GM21423 (cell line): Measurements from ENCODE around the gene APOBEC3C.
"Not testable (repeated sequence)": the region's sequence is repeated elsewhere in the genome, so short reads cannot be mapped to it uniquely, and the experiment has no call there.

Source experiments
- ATAC-seq: cut with Tn5 transposase; IDR thresholded peaks from one replicate; pipeline ENCODE4 v1.9.1; 2021; ENCODE audit warnings: mild to moderate bottlenecking, moderate library complexity; ENCODE audit not compliant: unreplicated experiment

APOBEC3C gene

DNA sequence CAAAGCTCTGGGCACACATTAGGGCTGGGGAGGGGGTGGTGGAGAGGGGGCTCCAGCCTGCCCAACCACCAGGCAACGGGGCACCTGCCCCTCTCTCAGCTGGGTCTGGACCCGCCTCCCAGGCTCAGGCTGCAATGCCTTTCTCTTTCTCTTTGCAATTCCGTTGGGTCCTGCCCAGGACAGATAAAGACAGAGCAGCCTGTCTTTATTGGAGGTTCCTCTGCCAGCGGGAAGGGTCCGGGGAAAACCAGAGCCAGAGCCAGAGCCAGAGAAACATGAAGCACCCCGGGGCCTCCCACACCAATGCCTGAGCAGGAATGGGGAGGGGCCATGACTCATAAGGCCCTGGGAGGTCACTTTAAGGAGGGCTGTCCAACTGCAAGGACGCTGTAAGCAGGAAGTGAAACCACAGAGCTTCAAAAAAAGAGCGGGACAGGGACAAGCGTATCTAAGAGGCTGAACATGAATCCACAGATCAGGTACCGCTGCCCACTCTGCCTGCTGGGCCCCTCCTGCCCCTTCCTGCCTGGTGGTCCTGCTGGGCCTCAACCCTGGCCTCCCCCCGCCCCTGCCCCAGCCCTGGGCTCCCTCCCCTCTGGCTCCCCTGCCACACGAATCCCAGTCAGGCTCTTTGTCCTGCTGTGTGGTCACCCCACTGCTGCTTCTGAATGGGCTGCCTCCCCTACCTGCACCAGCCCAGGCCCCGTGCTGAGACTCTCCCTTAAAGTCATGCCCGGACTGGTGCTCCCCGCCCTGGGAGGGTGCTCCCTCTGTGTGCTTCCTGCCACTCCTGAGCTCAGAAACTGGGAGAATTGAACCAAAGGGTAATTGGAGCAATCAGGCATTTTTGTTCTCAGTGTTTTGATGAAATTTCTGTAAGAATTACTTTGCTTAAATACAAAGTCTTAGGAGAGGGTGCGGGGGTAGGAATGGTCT is 31.8 kb upstream of the APOBEC3C start, which contains the start of gene APOBEC3B:
Gene APOBEC3B, plus strand, starts transcription at position 356 of the 936 bp plus-strand sequence. Its CDS starts 107 bp downstream, at position 463.
- peak; percentile 51 for ATAC-seq

DNA sequence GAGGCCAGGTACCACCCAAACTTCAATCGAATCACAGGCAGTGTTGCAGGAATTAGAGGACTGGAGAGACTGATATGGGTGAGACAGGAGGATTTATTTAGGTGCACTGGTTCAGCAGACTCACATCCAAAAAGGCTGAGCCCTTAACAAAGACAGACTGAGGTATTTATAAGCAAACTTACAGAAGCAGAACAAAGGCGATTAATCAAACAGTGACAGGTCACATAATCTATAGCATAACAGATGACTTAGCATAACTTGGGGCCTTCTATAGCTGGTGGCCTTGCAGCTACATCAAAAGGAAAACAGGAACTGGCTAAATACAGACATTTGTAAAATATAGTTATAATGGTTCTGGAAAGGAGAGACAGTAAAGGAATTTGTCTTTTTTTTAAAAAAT is 29.8 kb upstream of the APOBEC3C start:
- ATAC-seq, result no peak

DNA sequence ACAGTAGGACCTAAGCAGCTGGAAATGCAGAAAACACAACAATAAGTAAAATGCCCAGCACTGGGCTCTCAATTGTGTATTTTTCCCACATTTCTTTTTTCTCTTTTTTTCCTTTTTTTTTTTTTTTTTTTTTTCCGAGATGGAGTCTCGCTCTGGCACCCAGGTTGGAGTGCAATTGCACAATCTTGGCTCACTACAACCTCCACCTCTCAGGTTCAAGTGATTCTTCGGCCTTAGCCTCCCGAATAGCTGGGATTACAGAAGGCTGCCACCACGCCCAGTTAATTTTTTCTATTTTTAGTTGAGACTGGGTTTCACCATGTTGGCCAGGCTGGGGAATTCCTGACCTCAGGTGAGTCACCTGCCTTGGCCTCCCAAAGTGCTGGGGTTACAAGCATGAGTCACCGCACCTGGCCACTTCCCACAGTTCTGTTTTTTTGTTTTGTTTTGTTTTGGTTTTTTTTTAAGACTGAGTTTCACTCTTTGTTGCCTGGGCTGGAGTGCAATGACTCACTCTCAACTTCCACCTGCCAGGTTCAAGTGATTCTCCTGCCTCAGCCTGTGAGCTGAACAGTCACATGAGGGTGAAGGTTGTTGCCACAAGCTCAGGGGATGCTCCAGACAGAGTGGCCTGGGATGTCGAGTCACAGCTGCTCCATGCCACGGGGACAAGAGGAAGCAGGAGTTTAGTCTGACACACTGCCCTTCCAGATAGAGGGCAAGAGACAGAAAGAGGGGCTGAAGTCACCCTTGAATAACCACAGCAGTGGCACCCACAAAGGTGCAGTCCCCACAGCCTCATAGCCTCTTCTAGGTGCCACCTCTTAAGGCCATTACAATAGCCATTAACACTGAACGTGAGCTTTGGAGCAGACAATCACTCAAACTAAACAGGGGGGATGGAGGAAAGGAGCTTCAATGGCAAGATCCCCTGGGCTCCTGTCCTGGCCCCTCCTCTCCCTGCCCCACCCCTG is 29.0 kb upstream of the APOBEC3C start:
- peak; percentile 67 for ATAC-seq

DNA sequence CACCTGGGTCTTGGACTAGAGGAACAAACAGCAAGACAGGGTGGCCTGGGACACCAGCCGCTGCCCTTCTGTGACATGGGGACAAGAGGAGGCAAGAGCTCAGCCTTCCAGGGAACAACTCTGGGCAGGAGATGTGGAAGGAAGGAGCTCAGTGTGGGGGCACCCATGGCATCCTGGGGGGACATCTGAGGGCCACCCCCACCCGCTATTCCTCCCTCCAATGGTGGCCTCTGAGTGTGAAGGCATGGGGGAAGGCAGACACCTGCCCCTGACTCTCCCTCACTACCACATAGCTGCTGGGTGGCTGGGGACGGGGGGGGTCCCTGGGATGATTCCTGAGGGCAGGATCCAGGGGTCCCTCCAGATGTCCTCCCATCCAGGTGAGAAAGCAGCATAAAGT is 27.4 kb upstream of the APOBEC3C start:
- no peak for ATAC-seq

DNA sequence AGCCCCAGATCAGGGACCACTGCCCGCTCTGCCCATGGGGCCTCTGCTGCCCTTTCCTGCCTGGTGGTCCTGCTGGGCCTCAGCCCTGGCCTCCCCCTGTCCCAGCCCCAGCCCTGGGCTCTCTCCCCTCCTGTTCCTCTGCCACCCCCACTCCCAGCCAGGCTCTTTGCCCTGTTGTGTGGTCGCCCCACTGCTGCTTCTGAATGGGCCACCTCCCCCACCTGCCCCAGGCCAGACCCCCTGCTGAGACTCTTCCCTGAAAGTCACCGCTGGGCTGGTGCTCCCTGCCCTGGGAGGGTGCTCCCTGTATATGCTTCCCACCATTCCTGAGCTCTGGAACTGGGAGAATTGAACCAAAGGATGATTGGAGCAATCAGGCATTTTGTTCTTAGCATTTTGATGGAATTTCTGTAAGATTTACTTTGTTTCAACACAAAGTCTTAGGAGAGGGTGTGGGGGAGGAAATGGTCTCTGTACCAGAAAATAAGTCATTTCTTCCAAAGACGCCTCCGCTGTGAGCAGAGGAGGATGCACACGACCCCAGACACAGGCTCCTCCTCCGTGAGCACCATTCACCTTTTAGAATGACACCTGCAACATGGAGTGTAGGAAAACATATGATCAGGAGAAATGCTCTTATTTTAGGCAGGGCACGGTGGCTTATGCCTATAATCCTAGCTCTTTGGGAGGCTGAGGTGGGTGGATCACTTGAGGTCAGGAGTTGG is 26.7 kb upstream of the APOBEC3C start:
- ATAC-seq, result no peak

DNA sequence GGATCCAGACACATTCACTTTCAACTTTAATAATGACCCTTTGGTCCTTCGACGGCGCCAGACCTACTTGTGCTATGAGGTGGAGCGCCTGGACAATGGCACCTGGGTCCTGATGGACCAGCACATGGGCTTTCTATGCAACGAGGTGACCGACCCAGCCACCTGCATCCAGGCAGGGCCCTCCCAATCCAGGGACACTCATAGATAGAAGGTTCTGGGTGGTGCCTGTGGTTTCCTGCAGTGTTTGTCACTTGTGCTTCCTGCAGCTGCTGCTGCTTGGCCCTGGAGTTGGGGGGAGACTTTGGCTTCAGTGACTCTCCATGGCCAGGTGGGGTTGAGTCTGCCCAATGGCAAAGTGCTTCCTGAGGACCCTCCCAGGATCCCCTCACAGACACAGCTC is 24.6 kb upstream of the APOBEC3C start:
- no peak for ATAC-seq

DNA sequence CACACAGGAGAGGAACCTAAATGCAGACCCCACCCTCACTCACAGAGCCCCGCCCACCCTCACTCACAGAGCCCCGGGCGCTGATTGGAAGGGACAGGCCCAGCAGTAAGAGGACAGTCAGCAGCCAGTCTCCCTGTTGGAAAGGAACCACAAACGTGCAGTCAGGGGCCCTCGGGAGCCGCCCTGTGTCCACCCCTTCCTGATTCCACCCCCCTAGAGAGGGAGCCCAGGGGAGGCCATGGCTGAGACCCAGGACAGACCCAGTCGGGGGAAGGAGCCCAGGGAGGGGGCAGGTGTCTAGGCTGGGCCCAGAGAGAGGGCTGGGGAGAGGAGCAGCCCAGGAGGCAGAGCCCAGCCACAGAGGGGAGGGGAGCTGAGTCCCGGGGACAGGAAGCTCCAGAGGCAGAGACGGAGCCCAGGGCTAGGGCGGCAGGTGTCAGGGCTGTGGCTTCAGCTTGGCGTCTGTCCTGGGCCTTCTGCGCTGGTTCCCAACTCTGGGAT is 21.1 kb upstream of the APOBEC3C start:
- not testable (repeated sequence) for ATAC-seq

DNA sequence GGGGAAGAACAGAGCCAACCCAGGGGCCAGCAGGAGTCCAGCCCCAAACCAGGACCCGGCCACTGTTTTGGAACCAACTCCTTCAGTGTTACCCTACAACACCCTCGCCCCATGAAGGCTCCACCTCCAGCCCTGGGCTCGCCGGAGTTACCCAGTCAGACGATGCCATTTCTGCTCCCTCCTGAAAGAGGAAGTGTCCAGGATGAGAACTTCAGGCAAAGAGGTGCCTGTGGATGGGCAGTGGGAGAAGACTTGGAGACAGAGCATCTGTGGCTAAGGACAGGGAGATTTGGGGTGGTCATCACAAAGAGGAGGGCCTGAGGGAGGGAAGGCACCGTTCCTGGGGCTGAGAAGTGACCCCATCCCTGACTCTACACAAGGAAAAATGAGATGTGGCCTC is 18.0 kb upstream of the APOBEC3C start:
- no peak for ATAC-seq

DNA sequence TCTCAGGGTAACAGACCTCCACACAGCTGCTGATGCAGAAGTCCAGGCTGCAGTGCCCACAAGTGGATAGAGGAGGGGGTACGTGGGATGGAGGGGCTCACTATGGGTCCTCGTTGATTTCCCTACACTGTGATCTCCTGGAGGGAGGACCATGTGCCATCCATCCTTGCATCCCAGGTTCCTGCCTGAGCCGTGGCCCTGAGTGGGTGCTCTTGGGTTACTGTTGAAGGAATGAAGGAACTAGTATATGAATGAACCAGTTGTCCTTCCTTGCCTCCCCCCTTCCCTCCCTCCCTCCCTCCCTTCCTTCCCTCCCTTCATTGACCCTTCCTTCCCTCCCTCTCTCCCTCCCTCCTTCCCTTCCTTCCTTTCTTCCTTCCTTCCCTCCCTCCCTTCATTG is 16.5 kb upstream of the APOBEC3C start:
- no peak for ATAC-seq

DNA sequence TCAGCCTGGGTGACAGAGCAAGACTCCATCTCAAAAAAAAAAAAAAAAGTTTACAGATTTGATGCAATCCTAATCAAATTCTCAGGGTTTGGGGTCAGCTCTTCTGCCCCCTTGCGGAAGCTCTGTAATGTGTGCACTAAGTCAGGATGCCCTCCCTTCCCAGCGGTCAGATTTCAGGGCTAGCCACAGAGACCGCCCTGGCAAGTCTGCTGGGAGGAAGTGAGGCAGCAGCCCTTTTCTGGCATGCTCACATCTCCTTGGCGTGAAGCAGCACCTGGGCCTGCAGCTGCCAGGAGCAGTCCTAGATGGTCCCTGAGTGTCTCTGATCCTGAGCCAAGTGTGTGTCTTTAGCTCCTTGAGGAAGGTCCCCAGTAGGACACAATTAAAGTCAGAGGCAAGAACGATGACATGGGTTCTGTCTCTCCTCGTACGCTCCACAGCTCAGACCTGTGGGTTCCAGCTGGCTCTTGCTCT is 10.9 kb upstream of the APOBEC3C start:
- ATAC-seq, result peak; percentile 74

DNA sequence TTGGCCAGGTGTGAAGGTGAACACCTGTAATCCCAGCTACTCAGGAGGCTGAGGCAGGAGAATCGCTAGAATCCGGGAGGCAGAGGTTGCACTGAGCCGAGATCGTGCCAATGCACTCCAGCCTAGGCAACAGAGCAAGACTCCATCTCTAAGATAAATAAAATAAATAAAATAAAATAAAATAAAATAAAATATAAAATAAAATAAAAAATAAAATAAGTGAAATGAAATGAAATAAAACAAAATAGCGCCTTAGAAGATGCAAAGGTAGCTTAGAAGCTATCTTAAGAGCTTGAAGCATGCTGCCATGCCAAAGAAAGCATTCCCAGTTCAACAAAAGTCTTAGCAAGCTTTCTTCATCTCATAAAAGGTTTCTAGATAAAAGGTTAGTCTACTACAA is 6.9 kb upstream of the APOBEC3C start:
- ATAC-seq, result no peak

DNA sequence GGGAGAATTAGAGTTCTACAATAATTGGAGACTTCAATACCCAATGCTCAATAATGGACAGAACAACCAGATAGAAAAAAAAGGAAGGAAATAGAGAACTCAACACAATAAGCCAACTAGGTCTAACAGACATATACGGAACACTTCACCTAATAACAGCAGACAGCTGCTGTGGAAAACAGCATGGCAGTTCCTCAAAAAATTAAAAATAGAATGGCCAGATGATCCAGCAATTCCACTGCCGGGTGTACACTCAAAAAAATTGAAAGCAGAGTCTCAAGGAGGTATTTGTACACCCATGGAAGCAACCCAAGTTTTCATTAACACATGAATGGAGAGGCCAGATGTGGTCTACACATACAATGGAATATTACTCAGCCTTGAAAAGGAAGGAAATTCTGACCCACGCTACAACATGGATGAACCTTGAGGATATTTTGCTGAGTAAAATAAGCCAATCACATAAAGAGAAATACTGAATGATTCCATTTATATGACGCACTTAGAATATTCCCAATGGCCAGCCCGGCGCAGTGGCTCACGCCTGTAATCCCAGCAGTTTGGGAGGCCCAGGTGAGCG is 5.7 kb upstream of the APOBEC3C start:
- not testable (repeated sequence) for ATAC-seq

DNA sequence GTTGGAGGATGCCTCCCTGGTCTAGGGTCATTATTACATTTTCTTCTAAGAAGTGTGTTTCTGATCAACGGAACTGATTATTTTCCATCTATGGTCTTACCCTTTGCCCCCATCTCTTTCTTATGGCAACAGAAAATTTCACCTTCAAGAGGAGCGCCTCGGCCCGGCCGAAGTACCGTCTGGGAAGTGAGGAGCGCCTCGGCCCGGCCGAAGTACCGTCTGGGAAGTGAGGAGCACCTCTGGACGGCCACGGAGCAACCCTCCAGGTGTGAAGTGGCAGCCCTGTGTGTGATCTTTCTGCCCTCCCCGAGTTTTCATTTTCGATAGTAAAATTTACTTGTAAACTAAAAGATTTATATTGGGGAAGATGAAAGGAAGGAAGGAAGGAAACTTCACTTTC is 3.1 kb upstream of the APOBEC3C start:
- ATAC-seq, result no peak

DNA sequence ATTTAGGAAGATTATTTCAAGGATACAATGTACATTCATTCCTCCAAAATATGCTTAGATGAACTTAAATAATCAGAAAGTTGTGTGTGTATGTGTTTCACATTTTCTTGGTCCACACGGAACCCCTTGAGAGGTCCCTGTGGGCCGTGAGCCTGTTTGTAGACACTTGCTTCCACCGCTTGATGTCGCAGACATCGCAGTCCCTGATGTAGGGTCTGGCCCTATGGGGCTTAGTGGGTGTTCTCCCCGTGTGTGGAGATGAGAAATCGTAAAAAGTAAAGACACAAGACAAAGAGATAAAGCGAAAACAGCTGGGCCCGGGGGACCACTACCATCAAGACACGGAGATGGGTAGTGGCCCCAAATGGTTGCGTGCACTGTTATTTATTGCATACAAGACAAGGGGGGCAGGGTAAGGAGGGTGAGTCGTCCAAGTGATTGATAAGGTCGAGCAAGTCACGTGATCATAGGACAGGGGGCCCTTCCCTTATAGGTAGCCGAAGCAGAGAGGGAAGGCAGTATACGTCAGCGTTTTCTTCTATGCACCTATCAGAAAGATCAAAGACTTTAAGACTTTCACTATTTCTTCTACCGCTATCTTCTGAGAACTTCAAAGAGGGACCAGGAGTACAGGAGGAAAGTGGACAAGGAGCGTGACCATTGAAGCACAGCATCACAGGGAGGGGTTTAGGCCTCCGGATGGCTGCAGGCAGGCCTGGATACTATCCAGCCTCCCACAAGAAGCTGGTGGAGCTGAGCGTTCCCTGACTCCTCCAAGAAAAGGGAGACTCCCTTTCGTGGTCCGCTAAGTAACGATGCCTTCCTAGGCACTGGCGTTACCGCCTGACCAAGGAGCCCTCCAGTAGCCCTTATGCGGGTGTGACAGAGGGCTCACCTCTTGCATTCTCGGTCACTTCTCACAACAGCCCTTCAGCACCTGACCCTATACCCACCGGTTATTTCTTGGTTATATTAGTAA is 1.2 kb upstream of the APOBEC3C start:
- no peak for ATAC-seq

DNA sequence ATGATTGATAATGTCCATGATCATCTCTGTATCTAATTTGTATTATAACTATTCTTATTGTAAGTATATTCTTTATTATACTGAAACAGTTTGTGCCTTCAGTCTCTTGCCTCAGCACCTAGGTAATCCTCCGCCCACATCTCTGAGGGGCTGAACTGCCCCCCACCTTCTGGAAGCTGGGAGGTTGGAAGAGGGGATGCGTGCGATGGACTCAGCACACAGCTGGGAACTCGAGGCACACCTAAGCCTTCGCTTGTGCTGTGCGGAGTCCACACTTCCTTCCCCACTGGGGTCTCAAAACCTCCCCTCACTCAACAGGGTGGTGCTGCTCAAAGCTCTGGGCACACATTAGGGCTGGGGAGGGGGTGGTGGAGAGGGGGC is 506 bp upstream of the APOBEC3C start:
- ATAC-seq, result peak; percentile 22

DNA sequence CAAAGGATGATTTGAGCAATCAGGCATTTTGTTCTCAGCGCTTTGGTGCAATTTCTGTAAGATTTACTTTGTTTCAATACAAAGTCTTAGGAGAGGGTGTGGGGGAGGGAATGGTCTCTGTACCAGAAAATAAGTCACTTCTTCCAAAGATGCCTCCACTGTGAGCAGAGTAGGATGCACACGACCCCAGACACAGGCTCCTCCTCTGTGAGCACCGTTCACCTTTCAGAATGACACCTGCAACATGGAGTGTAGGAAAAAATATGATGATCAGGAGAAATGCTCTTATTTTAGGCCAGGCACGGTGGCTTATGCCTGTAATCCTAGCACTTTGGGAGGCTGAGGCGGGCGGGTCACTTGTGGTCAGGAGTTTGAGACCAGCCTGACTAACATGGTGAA is 665 bp downstream of the APOBEC3C start:
- ATAC-seq, result not testable (repeated sequence)

DNA sequence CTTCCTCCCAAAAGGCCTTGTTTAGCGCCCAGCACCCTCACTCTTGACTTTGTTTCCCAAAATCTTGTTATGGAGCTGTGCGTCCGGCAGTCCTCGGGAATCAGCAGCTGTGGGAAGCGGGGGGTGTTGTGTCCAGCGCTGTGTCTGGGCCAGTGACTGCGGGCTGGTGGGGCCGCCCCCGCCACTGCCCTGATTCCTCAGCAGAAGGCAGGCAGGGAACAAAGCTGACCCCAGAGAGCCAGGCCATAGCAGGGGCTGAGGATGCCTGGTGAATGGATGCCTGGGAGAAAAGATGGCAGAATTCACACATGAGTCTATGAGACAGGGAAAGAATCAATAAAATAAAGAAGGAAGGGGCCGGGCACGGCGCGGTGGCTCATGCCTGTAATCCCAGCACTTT is 2.5 kb downstream of the APOBEC3C start:
- ATAC-seq, result no peak

DNA sequence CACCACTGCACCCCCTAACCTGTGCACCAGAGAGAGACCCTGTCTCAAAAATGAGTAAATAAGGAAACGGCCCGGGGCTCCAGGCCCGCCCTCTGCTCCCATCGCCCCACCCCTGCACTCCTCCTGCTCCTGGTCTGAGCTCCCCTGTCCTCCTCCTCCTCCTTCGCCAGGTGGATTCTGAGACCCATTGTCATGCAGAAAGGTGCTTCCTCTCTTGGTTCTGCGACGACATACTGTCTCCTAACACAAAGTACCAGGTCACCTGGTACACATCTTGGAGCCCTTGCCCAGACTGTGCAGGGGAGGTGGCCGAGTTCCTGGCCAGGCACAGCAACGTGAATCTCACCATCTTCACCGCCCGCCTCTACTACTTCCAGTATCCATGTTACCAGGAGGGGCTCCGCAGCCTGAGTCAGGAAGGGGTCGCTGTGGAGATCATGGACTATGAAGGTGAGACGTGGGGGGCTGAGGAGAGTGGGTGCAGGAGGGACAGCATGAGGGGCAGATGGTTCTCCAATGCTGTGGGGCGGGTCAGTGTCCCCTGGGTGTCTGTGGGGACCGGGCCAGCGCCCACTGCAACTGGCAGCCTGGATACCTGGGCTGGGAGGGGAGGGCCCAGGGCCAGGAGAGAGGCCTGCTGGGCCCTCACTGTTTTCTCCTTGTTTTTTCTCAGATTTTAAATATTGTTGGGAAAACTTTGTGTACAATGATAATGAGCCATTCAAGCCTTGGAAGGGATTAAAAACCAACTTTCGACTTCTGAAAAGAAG is 3.7 kb downstream of the APOBEC3C start:
- ATAC-seq, result no peak
